Stimulated activated CD4-positive, alpha-beta T cell treated with anti-CD3 and anti-CD28 coated beads, Interleukin-4, amount 100 ng/mL, for 1 hour (primary cell): Measurements from ENCODE around the gene TSHZ3.

ENCODE experiments used
- DNase-seq: peaks from one replicate; pipeline ENCODE4 v3.0.0-alpha.2; 2020

Gene TSHZ3

GRCh38 chr19:31352782-31353651 is 3.8 kb upstream of the TSHZ3 start:
- DNase-seq, result no peak

GRCh38 chr19:31352296-31352781 is 3.1 kb upstream of the TSHZ3 start:
- no peak for DNase-seq

GRCh38 chr19:31351855-31352195 is 2.6 kb upstream of the TSHZ3 start:
- peak; percentile 12 for DNase-seq

DNA sequence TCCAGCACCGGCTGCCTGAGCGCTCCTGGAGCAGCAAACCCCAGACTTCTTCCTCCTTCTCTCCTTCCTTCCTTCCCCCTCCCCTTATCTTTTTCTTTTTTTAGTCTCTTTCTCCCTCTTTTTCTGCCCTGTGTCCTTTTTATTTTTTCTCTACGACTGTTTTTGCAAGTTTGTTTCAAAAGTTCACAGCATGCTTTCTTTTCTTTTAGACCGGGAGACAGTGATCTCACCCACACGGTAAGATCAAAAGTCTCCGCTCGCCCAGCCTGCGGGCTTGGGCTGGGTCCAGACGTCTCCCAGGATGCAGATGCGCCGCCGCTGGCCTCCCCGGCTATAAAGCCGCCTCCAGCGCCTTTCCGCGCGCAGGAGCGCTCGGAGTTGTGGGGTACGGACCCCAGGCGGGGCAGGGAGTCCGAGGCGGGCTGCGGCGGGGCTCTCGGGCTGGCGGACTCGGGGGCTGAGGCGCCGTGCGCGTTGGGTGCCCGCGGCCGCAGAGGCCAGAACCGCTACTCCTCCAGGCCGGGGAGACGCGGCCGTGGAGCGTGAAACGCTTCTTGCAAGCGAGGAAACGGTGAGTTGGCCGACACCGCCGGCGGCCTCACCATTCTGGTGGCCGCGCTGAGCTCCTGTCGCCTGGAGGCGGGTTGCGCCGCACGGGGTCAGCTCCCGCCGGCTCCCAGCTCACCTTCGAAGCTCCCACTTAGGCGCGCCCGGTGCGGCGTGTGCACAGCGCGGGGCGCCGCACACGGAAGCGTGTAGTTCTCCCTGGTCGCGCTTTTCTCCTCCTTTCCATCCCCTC is 2.0 kb upstream of the TSHZ3 start:
- no peak for DNase-seq

- peak; percentile 54 for DNase-seq
Measured at GRCh38 chr19:31350693-31351055, 1.4 kb upstream of the TSHZ3 start.

DNA sequence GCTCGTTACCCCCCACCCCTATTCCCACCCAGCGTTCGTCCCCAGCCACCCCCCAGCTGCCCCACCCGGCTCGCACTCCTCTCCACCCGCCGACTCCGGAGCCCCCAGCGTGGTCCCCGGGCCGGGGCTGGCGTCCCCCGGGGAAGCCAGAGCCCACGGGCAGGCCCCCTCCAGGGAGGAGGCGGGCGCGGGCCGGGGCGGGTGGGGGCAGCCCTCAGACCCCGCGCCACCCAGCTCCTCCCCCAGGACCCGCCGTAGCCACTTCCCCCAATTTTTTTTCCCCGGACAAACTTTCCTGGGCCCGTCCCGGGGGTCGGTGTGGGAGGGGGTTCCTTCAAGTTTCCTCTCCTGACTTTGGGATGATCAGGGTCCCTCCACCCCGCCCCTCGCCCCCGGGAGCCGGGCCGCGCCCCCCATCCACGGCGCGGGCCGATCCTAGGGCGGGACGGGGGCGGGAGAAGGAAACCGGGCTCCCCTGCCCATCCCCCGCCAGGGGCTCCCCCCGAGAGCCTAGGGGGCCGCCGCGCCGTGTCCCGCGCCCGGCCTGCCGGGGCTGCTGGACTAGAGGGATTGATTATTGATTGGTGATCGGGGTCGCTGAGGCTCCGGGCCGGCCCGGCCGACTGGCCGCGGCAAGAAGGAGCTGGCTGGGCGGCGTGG is 927 bp upstream of the TSHZ3 start:
- DNase-seq, result no peak

DNA sequence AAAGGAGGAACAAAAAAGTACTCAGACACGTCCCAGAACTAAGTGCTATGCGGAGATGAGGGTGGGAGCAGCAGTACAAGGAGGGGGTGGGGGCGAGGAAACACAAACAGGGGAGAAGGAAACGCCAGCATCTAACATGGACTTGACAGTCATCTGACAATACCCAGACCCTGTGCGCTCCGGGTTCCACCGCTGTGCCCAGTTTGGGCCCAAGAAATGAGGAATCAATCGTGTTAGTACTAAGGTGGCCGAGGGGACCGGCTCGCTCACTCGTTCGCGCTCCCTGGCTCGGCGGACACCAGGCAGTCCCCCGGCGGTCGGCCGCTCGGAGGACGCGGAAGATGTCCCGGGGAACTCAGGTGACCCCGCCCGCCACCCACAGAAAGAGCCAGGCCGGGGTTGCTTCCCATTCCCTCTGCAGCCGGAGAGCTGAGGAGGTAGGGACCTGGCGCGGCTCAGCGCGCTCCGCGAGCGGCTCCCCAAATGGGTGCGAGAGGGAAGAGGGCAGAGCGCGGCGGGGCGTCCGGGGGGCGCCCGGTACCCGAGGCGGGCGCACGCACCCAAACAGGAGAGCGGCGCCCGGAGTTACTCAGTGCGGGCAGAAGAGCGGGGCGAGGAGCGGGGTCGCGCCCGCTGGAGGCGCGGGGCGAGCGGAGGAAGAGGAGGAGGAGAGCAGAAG is 616 bp downstream of the TSHZ3 start:
- peak; percentile 15 for DNase-seq

- no peak for DNase-seq
Measured at GRCh38 chr19:31347828-31348392, 1.3 kb downstream of the TSHZ3 start.

DNA sequence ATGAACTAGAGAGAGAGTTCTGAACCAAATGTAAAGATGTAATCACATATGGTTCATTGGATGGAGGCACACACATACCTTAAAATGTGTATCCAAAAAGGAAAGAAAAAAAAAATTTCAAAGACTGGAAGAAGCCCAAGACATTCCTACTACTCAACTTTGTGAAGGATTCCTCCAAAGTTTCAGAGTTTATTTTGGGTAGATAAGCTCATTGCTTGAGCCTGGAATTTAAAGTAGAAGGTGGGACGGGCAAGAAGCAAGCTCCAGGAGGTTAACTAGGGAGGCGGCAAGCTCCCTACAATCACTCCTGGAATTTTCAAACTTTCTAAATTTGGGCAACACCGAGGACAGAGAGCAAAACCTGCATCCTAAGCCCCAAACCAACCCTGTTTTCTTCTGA is 1.9 kb downstream of the TSHZ3 start:
- no peak for DNase-seq

DNA sequence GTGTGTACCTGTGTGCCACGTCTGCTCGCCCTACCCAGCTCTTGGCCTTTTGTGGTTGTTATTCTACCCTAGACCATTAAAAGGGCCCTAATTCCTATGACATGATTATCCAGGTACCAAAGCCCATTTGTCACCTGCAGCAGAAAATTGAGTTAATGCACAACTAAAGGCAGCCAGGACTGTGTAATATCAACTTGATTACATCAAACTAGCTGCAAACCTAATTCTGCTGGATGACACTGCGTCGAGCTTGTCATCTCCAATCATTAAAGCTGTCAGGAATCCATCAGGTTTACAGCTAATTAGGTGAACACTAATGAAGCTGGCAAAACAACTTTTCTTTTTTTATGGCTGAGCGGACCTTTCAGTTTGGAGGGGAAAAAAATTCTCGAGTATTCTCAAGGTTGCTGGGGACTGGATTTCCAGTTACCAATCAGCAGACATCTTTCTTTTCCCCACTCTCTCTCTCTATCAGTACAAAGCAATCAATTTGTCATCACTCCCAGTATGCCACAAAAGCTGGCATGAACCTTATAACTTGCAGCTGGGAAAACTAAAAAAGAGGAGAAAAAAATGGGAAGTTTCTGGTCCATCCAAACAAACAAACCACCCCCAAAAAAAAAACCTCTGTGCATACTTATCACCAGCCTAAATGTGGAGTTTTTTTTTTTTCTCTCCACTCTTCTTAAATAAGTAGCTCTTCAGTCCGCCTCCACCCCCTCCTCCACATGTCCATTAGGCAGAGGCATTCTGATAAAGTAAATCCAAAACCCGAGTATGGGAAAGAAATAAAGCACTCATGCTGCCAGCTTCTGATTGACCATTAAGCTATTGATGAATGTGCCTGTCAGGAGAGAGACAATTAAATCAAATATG is 2.8 kb downstream of the TSHZ3 start:
- no peak for DNase-seq

GRCh38 chr19:31344403-31344802 is 4.8 kb downstream of the TSHZ3 start:
- DNase-seq, result no peak

DNA sequence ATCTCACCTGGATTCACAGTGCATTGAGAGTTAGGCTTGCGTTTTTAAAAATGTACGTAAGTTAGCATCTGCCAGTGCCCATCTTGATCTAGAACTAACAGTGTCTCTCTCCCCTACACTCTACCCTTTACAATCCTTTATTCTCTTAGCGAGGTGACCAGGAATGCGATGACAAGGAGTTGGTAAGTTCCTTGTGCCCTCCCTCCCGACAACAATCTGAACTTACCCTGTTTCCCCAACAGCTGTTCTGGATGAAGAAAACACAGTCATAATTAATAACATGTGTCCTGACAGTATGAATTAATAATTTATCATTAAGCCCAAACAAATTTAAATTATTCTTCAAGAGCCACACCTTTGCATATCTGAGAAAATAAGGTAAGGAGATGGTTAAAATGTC is 6.3 kb downstream of the TSHZ3 start:
- no peak for DNase-seq

DNA sequence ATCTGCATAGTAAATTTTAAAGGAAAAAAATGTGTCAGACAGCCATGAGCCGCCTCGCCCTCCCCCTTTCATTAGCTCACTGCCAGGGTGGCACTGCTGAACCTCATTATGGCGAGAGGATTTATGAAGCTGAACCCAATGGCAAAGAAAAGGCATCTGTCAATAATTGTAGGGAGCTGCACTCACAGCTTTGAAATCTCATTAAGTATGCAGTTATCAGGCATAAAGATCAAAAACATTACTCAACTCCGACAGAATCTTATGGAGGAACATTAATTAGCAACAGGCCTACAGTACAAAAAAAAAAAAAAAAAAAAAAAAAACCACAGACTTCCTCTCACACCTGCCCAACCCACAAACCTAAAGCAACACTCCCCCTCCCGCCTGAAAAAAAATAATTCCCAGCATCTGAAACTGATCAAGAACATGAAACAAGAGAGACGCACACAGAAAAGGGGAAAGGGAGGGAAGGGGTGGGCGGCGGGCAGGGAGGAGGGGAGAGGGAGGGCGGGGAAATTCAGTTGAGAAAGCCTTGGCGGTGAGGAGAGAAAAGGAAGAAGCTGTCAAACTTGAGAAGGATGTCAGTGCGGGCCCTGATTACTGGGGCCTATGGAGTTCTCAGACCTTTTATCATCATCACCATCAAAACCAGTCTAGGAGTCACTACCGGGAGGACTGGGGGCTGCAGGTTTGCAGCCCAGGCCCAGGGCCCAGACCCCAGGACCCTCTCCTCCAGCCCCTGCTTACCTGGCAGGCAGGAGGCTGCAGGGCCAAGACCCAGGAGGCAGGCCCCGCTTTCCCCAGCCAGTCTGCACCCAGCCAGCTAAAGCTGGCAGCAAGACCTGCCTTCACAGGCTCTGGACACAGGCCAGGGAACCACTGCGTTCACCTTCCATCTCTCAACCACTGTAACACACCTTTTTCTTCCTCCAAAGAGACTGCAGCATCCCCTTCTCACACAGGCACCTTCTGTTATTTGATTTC is 8.9 kb downstream of the TSHZ3 start:
- DNase-seq, result no peak

- DNase-seq, result no peak
Measured at GRCh38 chr19:31339411-31339810, 9.8 kb downstream of the TSHZ3 start.

DNA sequence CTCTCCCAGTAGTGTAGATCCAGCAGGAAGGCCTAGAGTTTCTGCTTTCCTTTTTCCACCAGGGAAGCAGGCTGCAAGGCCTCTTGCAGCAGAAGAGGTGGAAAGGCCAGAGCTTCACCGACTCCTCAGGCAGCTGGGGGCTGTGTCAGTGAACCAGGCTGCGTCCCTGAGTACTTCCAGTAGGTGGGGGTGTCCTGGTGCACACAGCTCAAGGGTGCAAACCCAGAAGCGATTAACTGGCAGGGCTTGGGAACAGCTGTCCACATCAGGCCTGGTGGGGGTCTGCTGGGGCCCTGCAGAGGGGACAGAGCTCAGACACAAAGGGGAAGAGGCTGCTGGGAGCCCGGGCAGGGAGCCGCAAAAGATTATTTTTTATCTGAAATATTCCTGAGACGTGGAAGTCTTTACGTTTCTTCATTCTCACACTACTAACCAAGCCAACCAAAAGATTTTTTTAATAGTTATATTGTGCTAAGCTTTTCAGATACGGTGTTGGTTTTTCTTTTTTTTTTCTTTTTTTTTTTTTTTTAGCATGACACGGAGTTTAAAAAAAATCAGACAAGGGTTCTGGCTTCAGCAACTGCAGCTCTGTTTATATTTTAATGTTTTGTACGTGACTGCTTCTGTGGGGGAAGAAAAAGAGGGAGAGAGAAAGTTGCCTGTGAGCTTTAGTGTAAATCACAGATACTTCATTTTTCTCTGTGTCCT is 11.0 kb downstream of the TSHZ3 start:
- no peak for DNase-seq

- no peak for DNase-seq
Measured at GRCh38 chr19:31337008-31337914, 12.0 kb downstream of the TSHZ3 start.

- DNase-seq, result no peak
Measured at GRCh38 chr19:31335716-31336115, 13.5 kb downstream of the TSHZ3 start.

DNA sequence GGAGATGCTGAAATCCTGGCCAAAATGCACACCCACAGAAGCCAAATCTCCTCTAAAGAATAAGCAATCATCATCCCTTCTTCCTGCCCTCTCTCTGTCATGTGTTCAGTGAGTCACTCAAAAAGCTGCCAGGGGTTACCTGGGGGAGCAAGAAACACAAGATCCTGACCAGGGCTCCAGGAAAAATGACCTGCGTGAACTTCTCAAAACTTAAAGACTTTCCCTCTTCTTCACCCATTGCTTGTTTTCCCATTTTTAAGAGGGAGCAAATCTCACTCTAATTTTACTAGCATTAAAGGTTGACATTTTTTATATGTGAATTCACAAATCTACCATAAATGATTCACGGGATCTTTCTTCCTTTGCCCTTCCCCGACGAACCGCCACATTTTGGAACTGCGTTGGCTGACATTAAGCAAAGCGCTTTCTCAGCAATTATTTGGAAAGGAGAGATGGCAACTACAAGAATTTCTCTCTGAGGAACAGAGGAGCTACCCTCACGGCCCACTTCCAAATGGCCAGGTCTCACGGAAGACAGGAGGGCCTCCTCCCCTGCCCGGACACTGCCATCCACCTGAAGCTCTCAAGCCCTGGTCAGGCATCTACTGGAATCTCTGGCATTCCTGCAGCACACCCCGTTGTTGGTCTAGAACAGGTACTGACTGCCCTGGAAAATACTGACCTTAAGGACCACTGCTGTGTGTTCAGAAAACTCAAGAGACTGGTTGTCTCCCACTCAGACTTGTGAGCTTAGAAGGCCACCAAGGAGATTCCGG is 14.2 kb downstream of the TSHZ3 start:
- DNase-seq, result no peak
